ENCODE results near the gene SPOCK1.

Gene SPOCK1

GRCh38 chr5:137431051-137431450 is 68.1 kb downstream of the SPOCK1 start:
- Histone ChIP-seq H2AFZ (ENCODE audit: low read depth, low read length) (no peak overlapping the region), H3K23ac (ENCODE audit: low read length in 2 of 2) (no peak overlapping the region), H3K18ac (ENCODE audit: low read depth in 1 of 2, low read length in 2 of 2) (no peak overlapping the region), H3K9ac (ENCODE audit: low read length) (no peak overlapping the region), H4K91ac (ENCODE audit: low read length) (no peak overlapping the region), H3K4me3 (ENCODE audit: insufficient read depth in 1 of 2, low read depth in 1 of 2, low read length in 2 of 2) (no peak overlapping the region), H3K79me1 (replicated peaks; ENCODE audit: low read length, poor library complexity, severe bottlenecking) (no peaks in the 10 kb centered on the region), H3K14ac (ENCODE audit: low read length in 2 of 2) (no peak overlapping the region), H3K27ac (ENCODE audit: low read length, poor library complexity, severe bottlenecking) (no peak overlapping the region), H2BK5ac (ENCODE audit: low read depth, low read length, poor library complexity, severe bottlenecking) (no peak overlapping the region), H3K4me1 (ENCODE audit: control insufficient read depth, insufficient read depth, low read depth, low read length) (no peaks in the 10 kb centered on the region), H2BK15ac (ENCODE audit: low read depth, poor library complexity, severe bottlenecking) (no peak overlapping the region), H3K4ac (ENCODE audit: low read depth in 1 of 2, low read length in 2 of 2) (no peak overlapping the region), H2BK120ac (ENCODE audit: low read depth, low read length) (no peak overlapping the region), H3K27me3 (ENCODE audit: control insufficient read depth in 1 of 2, insufficient read depth in 1 of 2, low read length in 2 of 2) (no peaks in the 10 kb centered on the region), H2BK12ac (ENCODE audit: low read length in 2 of 2) (no peak overlapping the region), H2AK5ac (ENCODE audit: low read length, severe bottlenecking) (no peak overlapping the region), H3K36me3 (ENCODE audit: control insufficient read depth in 1 of 2, insufficient read depth in 2 of 2, low read depth in 1 of 2, low read length in 2 of 2) (no peaks in the 10 kb centered on the region), H3K4me2 (ENCODE audit: low read length, poor library complexity, severe bottlenecking) (no peak overlapping the region), H4K8ac (ENCODE audit: low read length) (no peak overlapping the region), H3K9me3 (ENCODE audit: control insufficient read depth, low read length) (no peaks in the 10 kb centered on the region)
- no peak for DNase-seq
- WGBS, result 50% methylated on average over 2 of the region's 2 CpGs

- DNase-seq, result no peak
- Histone ChIP-seq H3K4ac (ENCODE audit: low read depth in 1 of 2, low read length in 2 of 2) (no peak overlapping the region), H2BK5ac (ENCODE audit: low read depth, low read length, poor library complexity, severe bottlenecking) (no peak overlapping the region), H3K18ac (ENCODE audit: low read depth in 1 of 2, low read length in 2 of 2) (no peak overlapping the region), H4K91ac (ENCODE audit: low read length) (no peak overlapping the region), H3K27ac (ENCODE audit: low read length, poor library complexity, severe bottlenecking) (peak overlapping the region; percentile 55), H3K14ac (ENCODE audit: low read length in 2 of 2) (no peak overlapping the region), H3K23ac (ENCODE audit: low read length in 2 of 2) (no peak overlapping the region), H2BK120ac (ENCODE audit: low read depth, low read length) (no peak overlapping the region), H3K4me3 (ENCODE audit: insufficient read depth in 1 of 2, low read depth in 1 of 2, low read length in 2 of 2) (no peak overlapping the region), H2BK15ac (ENCODE audit: low read depth, poor library complexity, severe bottlenecking) (no peak overlapping the region), H3K4me2 (ENCODE audit: low read length, poor library complexity, severe bottlenecking) (no peak overlapping the region), H3K36me3 (ENCODE audit: control insufficient read depth in 1 of 2, insufficient read depth in 2 of 2, low read depth in 1 of 2, low read length in 2 of 2) (no peaks in the 10 kb centered on the region), H2BK12ac (ENCODE audit: low read length in 2 of 2) (no peak overlapping the region), H3K4me1 (ENCODE audit: control insufficient read depth, insufficient read depth, low read depth, low read length) (no peaks in the 10 kb centered on the region), H4K8ac (ENCODE audit: low read length) (no peak overlapping the region), H3K9me3 (ENCODE audit: control insufficient read depth, low read length) (no peaks in the 10 kb centered on the region), H3K27me3 (ENCODE audit: control insufficient read depth in 1 of 2, insufficient read depth in 1 of 2, low read length in 2 of 2) (no peaks in the 10 kb centered on the region), H3K79me1 (replicated peaks; ENCODE audit: low read length, poor library complexity, severe bottlenecking) (no peaks in the 10 kb centered on the region), H2AK5ac (ENCODE audit: low read length, severe bottlenecking) (no peak overlapping the region), H3K9ac (ENCODE audit: low read length) (peak overlapping the region; percentile 52), H2AFZ (ENCODE audit: low read depth, low read length) (no peak overlapping the region)
- WGBS, result no CpG with 5 or more reads among the region's 2 CpGs
Measured at GRCh38 chr5:137415231-137415681, 83.9 kb downstream of the SPOCK1 start.

GRCh38 chr5:137414112-137414755 is 84.9 kb downstream of the SPOCK1 start:
- H3K23ac ChIP-seq (ENCODE audit: low read length in 2 of 2), result no peak overlapping the region
- H3K79me1 ChIP-seq (replicated peaks; ENCODE audit: low read length, poor library complexity, severe bottlenecking), result no peaks in the 10 kb centered on the region
- no peak overlapping the region for H2BK15ac ChIP-seq (ENCODE audit: low read depth, poor library complexity, severe bottlenecking)
- no peak overlapping the region for H4K8ac ChIP-seq (ENCODE audit: low read length)
- H3K9ac ChIP-seq (ENCODE audit: low read length), result peak overlapping the region; percentile 52
- no peak overlapping the region for H3K14ac ChIP-seq (ENCODE audit: low read length in 2 of 2)
- no CpG with 5 or more reads among the region's 1 CpG for WGBS
- H3K9me3 ChIP-seq (ENCODE audit: control insufficient read depth, low read length), result no peaks in the 10 kb centered on the region
- no peaks in the 10 kb centered on the region for H3K27me3 ChIP-seq (ENCODE audit: control insufficient read depth in 1 of 2, insufficient read depth in 1 of 2, low read length in 2 of 2)
- H2BK5ac ChIP-seq (ENCODE audit: low read depth, low read length, poor library complexity, severe bottlenecking), result no peak overlapping the region
- no peak overlapping the region for H2AFZ ChIP-seq (ENCODE audit: low read depth, low read length)
- no peak overlapping the region for H4K91ac ChIP-seq (ENCODE audit: low read length)
- no peaks in the 10 kb centered on the region for H3K36me3 ChIP-seq (ENCODE audit: control insufficient read depth in 1 of 2, insufficient read depth in 2 of 2, low read depth in 1 of 2, low read length in 2 of 2)
- H3K27ac ChIP-seq (ENCODE audit: low read length, poor library complexity, severe bottlenecking), result no peak overlapping the region
- DNase-seq, result no peak
- H2BK120ac ChIP-seq (ENCODE audit: low read depth, low read length), result no peak overlapping the region
- H3K4me1 ChIP-seq (ENCODE audit: control insufficient read depth, insufficient read depth, low read depth, low read length), result no peaks in the 10 kb centered on the region
- no peak overlapping the region for H3K4me2 ChIP-seq (ENCODE audit: low read length, poor library complexity, severe bottlenecking)
- H3K4ac ChIP-seq (ENCODE audit: low read depth in 1 of 2, low read length in 2 of 2), result no peak overlapping the region
- no peak overlapping the region for H2AK5ac ChIP-seq (ENCODE audit: low read length, severe bottlenecking)
- no peak overlapping the region for H2BK12ac ChIP-seq (ENCODE audit: low read length in 2 of 2)
- no peak overlapping the region for H3K18ac ChIP-seq (ENCODE audit: low read depth in 1 of 2, low read length in 2 of 2)
- no peak overlapping the region for H3K4me3 ChIP-seq (ENCODE audit: insufficient read depth in 1 of 2, low read depth in 1 of 2, low read length in 2 of 2)

GRCh38 chr5:137412136-137412535 is 87.0 kb downstream of the SPOCK1 start:
- H2AFZ ChIP-seq (ENCODE audit: low read depth, low read length), result no peak overlapping the region
- no peak overlapping the region for H3K4me3 ChIP-seq (ENCODE audit: insufficient read depth in 1 of 2, low read depth in 1 of 2, low read length in 2 of 2)
- H3K9ac ChIP-seq (ENCODE audit: low read length), result no peak overlapping the region
- H3K18ac ChIP-seq (ENCODE audit: low read depth in 1 of 2, low read length in 2 of 2), result no peak overlapping the region
- H3K4ac ChIP-seq (ENCODE audit: low read depth in 1 of 2, low read length in 2 of 2), result no peak overlapping the region
- no peak overlapping the region for H4K8ac ChIP-seq (ENCODE audit: low read length)
- 100% methylated on average over 1 of the region's 1 CpG for WGBS
- no peak overlapping the region for H2BK5ac ChIP-seq (ENCODE audit: low read depth, low read length, poor library complexity, severe bottlenecking)
- no peaks in the 10 kb centered on the region for H3K27me3 ChIP-seq (ENCODE audit: control insufficient read depth in 1 of 2, insufficient read depth in 1 of 2, low read length in 2 of 2)
- no peak overlapping the region for H3K23ac ChIP-seq (ENCODE audit: low read length in 2 of 2)
- H4K91ac ChIP-seq (ENCODE audit: low read length), result no peak overlapping the region
- H3K9me3 ChIP-seq (ENCODE audit: control insufficient read depth, low read length), result no peaks in the 10 kb centered on the region
- DNase-seq, result no peak
- H3K4me1 ChIP-seq (ENCODE audit: control insufficient read depth, insufficient read depth, low read depth, low read length), result no peaks in the 10 kb centered on the region
- no peak overlapping the region for H2BK15ac ChIP-seq (ENCODE audit: low read depth, poor library complexity, severe bottlenecking)
- no peak overlapping the region for H3K4me2 ChIP-seq (ENCODE audit: low read length, poor library complexity, severe bottlenecking)
- H2BK120ac ChIP-seq (ENCODE audit: low read depth, low read length), result no peak overlapping the region
- H2BK12ac ChIP-seq (ENCODE audit: low read length in 2 of 2), result no peak overlapping the region
- no peak overlapping the region for H3K14ac ChIP-seq (ENCODE audit: low read length in 2 of 2)
- H3K79me1 ChIP-seq (replicated peaks; ENCODE audit: low read length, poor library complexity, severe bottlenecking), result no peaks in the 10 kb centered on the region
- H3K36me3 ChIP-seq (ENCODE audit: control insufficient read depth in 1 of 2, insufficient read depth in 2 of 2, low read depth in 1 of 2, low read length in 2 of 2), result no peaks in the 10 kb centered on the region
- no peak overlapping the region for H3K27ac ChIP-seq (ENCODE audit: low read length, poor library complexity, severe bottlenecking)
- no peak overlapping the region for H2AK5ac ChIP-seq (ENCODE audit: low read length, severe bottlenecking)
